Measurements from ENCODE around the gene MICAL3. TPM values are rescaled to one million over a fixed set of nuclear protein-coding genes. Genes with fewer than 3 reads are reported as not detected.

Gene MICAL3
- total and polyA plus RNA-seq, 2 of the 8 experiments (the other 6 are each of a cell fraction or from before 2014, with no cell fraction given), result 8.3 to 41.8 TPM

DNA sequence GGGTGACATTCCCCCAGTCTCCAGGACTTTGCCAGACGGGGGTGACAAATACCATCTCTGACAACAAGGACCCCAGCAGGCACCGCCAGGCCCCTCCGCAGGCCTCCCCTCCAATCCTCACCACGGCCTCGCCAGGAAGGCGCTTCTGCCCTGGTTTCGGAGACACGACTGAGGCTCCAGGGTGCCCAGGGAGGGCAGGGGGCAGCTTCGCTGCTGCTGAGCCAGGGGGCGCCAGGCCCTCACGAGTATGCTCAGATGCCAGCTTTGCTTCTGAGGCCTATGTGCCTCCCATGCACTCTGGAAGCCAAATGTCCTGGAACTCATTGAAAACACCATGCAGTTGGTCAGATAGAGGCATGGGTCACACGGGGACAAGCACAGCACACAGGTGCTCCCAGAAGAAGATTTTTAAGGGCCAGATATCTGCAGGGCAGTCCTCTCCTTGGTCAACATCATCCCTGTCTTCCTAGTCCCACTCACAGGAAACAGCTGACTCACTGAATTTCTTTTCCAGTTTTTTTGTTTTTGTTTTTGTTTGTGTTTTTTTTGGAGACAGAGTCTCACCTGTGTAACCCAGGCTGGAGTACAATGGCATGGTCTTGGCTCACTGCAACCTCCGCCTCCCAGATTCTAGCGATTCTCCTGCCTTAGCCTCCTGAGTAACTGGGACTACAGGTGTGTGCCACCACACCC is 270.0 kb downstream of the MICAL3 start:
- Histone ChIP-seq H2BK120ac (replicated peaks; ENCODE audit: low read depth, low read length) (no peak overlapping the region), H3K14ac (ENCODE audit: insufficient read length) (no peak overlapping the region), H3K23ac (ENCODE audit: insufficient read length) (no peak overlapping the region), H4K20me1 (replicated peaks in 1 of 2; ENCODE audit: control insufficient read depth in 1 of 2, insufficient read depth in 2 of 2, low read length in 2 of 2) (peaks cover 0 to 3% of the 10 kb centered on the region in 2 experiments), H3K79me2 (ENCODE audit: control insufficient read depth in 1 of 2, insufficient read depth in 2 of 2, low read length in 2 of 2) (peaks cover 0 to 3% of the 10 kb centered on the region in 2 experiments; a peak in 2 of 4 replicates), H3K18ac (ENCODE audit: extremely low read depth, low read length) (no peak overlapping the region), H3K36me3 (ENCODE audit: control insufficient read depth in 2 of 4, insufficient read depth in 4 of 4, low read length in 3 of 4) (no peaks in the 10 kb centered on the region), H3K4me2 (ENCODE audit: insufficient read depth in 1 of 2, low read depth in 2 of 2, low read length in 2 of 2) (no peak overlapping the region), H3K4me1 (replicated peaks in 1 of 4; ENCODE audit: control insufficient read depth in 3 of 4, insufficient read depth in 4 of 4, low read length in 3 of 4) (no peaks in the 10 kb centered on the region; a peak in 1 of 7 replicates), H3K4me3 (ENCODE audit: extremely low read depth in 1 of 4, insufficient read depth in 2 of 4, low read depth in 3 of 4, low read length in 4 of 4) (no peak overlapping the region), H3K9me3 (ENCODE audit: insufficient read depth in 2 of 2, low read depth in 1 of 2, low read length in 1 of 2) (no peaks in the 10 kb centered on the region), H2BK20ac (ENCODE audit: low read length) (no peak overlapping the region), H4K8ac (ENCODE audit: extremely low read depth, insufficient read depth, low read length) (no peak overlapping the region), H2BK12ac (ENCODE audit: low read depth, low read length) (no peak overlapping the region), H3K27me3 (replicated peaks in 1 of 4; ENCODE audit: control insufficient read depth in 3 of 4, extremely low read depth in 1 of 4, insufficient read depth in 3 of 4, low read length in 3 of 4) (no peaks in the 10 kb centered on the region), H4K5ac (ENCODE audit: insufficient read length, low read depth, low read length) (no peak overlapping the region), H2BK5ac (ENCODE audit: low read depth, low read length) (no peak overlapping the region), H3K79me1 (ENCODE audit: low read depth, low read length) (peaks cover 14% of the 10 kb centered on the region), H3K9ac (replicated peaks in 1 of 4; ENCODE audit: extremely low read depth in 1 of 4, low read depth in 3 of 4, low read length in 3 of 4) (no peak overlapping the region), H3K4ac (replicated peaks; ENCODE audit: insufficient read length, low read depth, low read length) (no peak overlapping the region), H3K23me2 (ENCODE audit: low read depth, low read length) (no peaks in the 10 kb centered on the region), H2BK15ac (ENCODE audit: low read length) (no peak overlapping the region), H4K91ac (replicated peaks; ENCODE audit: insufficient read length, low read length) (no peak overlapping the region), H3K56ac (replicated peaks; ENCODE audit: insufficient read length, low read depth, low read length) (no peak overlapping the region), H2AK5ac (ENCODE audit: low read depth, low read length) (no peak overlapping the region), H2AFZ (ENCODE audit: low read length) (no peak overlapping the region), H3K27ac (ENCODE audit: low read depth, low read length) (no peak overlapping the region)
- ChIA-PET POLR2A (ENCODE audit: partially characterized antibody) (interaction anchor here (0.9 to 1.1 kb wide), 2 partner anchors 19 to 31 kb away, joined by 3 read pairs; no protein-coding TSS in a partner anchor), CTCF (ENCODE audit: partially characterized antibody) (interaction anchor here (0.8 to 8.4 kb wide), 8 partner anchors 10 to 138 kb away, joined by 3 to 93 read pairs (median 4); no protein-coding TSS in a partner anchor)
- FAIRE-seq (no peak), DNase-seq (ENCODE audit: low read depth in 1 of 2, low spot score in 2 of 2) (no peak)
- no peak for TF ChIP-seq CBX8 (IDR thresholded peaks at IDR 0.05; ENCODE audit: borderline replicate concordance, low read depth, low read length)
- no peak for TF ChIP-seq CHD2 (IDR thresholded peaks at IDR 0.05; ENCODE audit: low read length)
- TF ChIP-seq, protein P1, sequence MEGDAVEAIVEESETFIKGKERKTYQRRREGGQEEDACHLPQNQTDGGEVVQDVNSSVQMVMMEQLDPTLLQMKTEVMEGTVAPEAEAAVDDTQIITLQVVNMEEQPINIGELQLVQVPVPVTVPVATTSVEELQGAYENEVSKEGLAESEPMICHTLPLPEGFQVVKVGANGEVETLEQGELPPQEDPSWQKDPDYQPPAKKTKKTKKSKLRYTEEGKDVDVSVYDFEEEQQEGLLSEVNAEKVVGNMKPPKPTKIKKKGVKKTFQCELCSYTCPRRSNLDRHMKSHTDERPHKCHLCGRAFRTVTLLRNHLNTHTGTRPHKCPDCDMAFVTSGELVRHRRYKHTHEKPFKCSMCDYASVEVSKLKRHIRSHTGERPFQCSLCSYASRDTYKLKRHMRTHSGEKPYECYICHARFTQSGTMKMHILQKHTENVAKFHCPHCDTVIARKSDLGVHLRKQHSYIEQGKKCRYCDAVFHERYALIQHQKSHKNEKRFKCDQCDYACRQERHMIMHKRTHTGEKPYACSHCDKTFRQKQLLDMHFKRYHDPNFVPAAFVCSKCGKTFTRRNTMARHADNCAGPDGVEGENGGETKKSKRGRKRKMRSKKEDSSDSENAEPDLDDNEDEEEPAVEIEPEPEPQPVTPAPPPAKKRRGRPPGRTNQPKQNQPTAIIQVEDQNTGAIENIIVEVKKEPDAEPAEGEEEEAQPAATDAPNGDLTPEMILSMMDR (IDR thresholded peaks at IDR 0.05; ENCODE audit: control extremely low read depth in 1 of 3, insufficient read depth in 1 of 3, low read depth in 1 of 3, low read length in 3 of 3), result peak; percentile 73 to 85 (median 82)
- TF ChIP-seq RAD21 (IDR thresholded peaks at IDR 0.05 in 1 of 2, conservative IDR thresholded peaks at IDR 0.05 in 1 of 2; ENCODE audit: low read depth in 2 of 2, low read length in 2 of 2), result peak; percentile 86 to 89
- 84% methylated on average over 11 of the region's 14 CpGs; no CpG with 5 or more reads in 1 of the 2 experiments for WGBS, 2 experiments (ENCODE audit: extremely low coverage in 1 of 2, insufficient coverage in 1 of 2, insufficient read length in 1 of 2, insufficient replicate concordance in 2 of 2, low coverage in 1 of 2, low lambda C conversion rate in 2 of 2, missing lambda C conversion rate in 1 of 2)
